ENCODE measurements around the gene CENPF.
"Not testable (repeated sequence)": the region's sequence is repeated elsewhere in the genome, so short reads cannot be mapped to it uniquely, and the experiment has no call there.

Gene CENPF

DNA sequence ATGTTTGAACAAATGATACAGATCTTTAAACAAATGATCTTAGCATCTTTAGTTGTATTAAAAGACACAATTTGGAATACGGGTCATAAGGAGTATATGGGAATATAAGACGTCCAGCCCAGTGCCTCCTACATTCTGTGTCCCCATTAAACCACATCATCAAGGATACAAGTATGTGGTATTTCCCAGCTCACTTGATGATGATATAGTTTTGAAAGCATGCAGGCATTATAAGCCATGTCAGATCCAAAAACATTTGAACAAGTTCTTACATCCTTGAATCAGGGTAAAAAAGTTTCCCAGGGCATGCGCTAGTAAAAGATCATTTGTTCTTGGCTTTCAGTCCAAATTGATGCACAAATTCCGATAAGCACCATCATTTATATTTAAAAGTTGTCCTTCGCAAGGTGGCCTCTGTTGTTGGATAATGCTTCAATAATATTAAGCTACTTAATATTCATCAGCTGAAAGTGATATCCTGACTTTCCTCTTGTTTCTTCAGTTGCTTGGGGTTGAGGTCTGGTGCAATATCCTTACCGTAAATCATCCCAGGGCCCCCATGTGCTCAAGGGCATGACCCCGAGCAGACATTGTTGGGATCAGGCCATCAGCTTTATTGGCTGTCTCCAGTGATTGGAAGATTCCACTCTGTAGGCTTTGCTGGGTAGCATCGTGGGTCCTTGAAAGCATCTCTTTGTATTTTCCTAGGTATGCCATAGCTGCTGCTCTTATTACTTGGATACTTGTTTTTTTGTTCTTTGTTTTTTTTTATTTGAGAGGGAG is 61.8 kb downstream of the CENPF start:
- DNase-seq, result no peak

DNA sequence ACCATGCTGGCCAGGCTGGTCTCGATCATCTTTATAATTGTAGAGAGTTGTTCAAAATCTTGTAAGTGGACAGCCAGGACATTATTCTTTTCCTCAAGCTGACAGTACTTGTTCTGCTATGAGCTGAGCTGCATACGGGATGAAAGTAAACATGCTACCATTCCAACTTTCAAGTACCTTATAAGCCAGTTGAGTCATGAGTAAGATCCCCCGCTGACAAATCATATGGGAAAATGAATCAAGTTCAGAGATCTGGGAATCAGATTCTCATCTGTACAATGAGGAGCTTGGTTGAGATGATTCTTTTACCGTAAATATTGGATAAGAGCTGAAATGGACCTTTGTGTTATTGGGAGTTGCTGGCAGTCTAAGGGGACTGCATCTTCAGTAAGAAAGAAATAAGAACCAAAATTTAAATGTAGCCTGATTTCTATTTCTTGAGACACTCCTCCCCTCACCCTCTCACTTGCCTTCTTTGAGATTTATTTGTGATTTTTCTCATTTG is 62.7 kb downstream of the CENPF start:
- no peak for DNase-seq

DNA sequence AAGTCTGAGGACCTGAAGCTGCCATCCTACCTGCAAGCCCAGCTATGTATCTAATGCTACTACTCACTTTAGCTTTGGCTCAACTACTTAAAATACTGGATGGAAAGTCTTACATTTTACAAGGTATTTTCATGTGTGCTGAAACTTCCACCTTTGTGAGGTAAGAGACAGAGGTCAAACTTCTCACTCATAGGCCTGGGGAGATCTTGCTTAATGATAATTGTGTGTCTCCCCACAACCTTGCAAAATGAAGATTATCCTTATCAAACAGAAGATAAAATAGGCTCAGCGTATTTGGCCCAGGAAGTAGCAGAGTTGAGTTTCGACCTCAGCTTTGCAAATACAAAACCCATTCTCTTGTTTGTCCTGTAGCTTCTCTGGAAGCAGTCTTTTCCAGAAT is 63.7 kb downstream of the CENPF start:
- no peak for DNase-seq

DNA sequence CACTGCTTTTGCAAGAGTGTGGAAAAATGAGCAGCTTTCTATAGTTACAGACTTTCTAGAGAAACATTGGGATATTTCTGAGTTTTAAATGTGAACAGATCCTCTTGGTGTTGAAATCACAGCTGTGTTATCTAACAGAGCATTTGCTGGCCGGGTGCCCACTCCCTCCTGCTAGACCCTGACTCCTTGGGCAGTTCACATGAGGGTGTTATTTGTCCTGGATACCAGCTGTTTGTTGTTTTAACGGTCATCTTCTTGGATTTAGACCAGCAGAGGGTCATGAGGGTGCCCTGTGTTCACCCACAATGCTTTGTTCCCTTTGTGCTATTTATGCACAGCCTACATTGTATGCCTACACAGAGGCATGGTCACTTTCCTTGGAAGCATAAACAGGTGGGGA is 67.1 kb downstream of the CENPF start:
- no peak for DNase-seq

DNA sequence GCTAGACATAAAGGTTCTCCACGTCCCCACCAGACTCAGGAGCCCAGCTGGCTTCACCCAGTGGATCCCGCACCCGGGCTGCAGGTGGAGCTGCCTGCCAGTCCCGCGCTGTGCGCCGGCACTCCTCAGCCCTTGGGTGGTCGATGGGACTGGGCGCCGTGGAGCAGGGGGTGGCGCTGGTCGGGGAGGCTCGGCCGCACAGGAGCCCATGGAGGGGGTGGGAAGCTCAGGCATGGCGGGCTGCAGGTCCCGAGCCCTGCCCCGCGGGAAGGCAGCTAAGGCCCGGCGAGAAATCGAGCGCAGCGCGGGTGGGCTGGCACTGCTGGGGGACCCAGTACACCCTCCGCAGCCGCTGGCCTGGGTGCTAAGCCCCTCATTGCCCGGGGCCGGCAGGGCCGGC is 70.0 kb downstream of the CENPF start:
- not testable (repeated sequence) for DNase-seq

DNA sequence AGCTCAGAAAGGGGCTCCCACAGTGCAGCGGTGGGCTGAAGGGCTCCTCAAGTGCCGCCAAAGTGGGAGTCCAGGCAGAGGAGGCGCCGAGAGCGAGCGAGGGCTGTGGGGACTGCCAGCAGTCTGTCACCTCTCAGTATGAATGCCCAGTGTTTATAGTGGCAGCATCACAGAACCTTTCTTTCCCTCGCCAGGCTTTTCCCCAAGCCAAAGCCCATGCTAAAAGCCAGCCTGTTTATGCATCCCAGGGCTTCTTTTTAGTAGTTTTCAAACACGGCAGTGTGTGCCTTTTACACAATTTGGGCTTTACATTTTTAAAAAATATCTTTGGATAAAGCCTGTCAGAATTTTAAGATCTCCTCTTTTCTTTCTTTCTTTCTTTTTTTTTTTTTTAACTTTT is 70.6 kb downstream of the CENPF start:
- no peak for DNase-seq

- not testable (repeated sequence) for DNase-seq
Measured at GRCh38 chr1:214675524-214675923, 72.5 kb downstream of the CENPF start.

DNA sequence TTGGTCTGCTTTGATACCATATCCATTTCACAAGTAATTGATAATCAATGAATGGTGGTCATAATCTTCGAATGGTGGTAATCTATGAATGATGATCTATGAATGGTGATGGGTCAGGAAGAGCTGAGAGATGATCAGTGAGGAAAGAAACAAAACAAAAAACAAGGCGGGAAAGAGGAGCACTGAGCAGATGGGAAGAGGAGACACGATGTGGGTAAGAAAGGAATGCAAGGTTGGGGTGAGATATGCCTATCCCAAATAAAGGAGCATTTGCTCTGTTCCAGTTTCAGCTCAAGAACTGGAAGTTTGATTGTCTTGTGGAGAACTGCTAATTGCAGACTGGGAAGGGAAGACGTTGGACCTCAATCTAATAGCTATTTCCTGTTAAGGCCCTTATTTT is 73.8 kb downstream of the CENPF start:
- DNase-seq, result no peak

- DNase-seq, result no peak
Measured at GRCh38 chr1:214677945-214678344, 75.0 kb downstream of the CENPF start.

- DNase-seq, result no peak
Measured at GRCh38 chr1:214678386-214678785, 75.4 kb downstream of the CENPF start.

- no peak for DNase-seq
Measured at GRCh38 chr1:214683621-214684020, 80.6 kb downstream of the CENPF start.

- DNase-seq, result no peak
Measured at GRCh38 chr1:214685906-214686305, 82.9 kb downstream of the CENPF start.

- no peak for DNase-seq
Measured at GRCh38 chr1:214686497-214686896, 83.5 kb downstream of the CENPF start.

DNA sequence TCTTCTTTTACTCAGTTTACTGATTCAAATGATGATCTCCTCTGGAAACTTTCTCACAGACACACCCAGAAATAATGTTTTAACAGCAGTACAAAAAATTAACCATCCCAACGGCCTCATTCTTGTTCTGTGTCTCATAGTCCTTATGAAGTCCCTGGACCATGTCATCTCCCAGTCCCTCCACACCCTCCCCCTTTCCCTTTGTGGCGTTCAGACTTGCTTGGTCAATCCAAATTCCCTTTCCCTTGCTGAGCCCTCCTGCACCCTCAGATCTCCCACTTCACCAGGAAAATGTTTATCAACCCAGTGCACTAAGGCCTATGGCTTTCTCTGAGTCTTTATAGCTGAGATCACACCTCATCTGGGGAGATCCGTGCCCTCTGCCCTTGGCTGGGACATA is 85.9 kb downstream of the CENPF start:
- no peak for DNase-seq

- DNase-seq, result no peak
Measured at GRCh38 chr1:214694769-214695168, 91.8 kb downstream of the CENPF start.

DNA sequence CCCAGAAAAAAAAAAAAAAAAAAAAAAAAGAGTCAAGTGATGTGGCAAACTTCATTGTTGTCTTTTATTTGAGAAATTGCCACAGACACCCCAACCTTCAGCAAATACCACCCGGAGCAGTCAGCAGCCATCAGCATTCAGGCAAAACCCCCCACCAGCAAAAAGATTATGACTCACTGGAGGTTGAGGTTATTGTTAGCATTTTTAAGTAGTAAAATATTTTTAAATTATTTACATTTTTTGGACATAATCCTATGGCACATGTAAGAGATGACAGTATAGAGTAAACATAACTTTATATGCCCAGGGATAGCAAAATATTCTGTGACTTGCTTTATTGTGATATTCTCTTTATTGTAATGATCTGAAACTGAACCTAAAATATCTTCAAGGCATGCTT is 95.6 kb downstream of the CENPF start:
- no peak for DNase-seq

DNA sequence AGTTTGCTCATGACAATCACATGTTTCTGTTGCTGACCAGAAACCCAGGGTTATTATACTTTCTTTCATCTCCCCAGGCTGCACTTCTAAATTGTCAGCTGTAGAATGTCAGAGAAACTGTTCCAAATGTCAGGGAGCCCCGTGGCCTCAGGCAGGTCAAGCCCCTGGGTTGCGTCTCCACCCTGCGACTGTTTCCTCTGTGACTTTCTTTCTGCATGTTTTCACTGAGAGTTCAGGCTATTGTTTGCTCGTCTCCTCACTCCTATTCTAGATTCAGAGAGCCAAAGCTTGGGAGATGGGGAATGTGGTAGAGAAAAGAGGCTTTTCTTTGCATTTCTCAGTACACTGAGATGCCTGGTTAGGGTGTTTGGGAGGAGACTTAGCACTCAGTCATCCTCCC is 97.4 kb downstream of the CENPF start:
- no peak for DNase-seq

GRCh38 chr1:214702556-214702955 is 99.6 kb downstream of the CENPF start:
- no peak for DNase-seq

DNA sequence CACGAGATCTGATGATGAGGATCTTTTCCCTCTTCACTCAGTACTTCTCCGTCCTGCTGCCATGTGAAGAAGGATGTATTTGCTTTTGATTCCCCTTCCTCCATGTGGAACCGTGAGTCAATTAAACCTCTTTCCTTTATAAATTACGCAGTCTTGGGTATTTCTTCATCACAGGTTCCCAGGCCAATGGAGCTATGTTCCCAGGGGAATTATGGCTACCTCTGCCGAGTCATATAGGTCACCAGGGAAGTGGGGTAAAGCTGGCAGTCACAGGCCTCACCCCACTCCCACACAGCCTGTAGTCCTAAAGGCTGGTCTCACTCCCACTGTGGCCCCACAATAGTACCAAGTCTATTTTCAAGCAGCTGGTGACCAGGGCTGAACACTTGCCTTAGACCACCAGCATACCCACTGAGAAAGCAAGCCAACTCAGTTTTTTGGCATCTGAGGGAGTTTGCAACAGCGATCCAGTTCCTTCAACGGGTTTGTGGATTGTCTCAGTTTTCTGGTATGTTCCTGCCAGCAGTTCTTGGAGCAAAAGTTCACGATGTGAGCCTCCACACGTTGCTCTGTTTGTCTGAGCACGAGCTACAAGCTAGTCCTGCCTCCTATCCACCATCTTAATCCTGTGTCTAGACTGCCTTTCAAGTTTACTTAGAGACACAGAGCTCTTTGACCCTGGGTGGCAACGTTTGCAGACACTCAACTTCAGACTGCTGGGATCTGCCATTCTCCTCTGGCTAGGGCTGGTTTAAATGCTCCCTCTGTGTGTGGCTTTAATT is 104.5 kb downstream of the CENPF start:
- DNase-seq, result no peak

DNA sequence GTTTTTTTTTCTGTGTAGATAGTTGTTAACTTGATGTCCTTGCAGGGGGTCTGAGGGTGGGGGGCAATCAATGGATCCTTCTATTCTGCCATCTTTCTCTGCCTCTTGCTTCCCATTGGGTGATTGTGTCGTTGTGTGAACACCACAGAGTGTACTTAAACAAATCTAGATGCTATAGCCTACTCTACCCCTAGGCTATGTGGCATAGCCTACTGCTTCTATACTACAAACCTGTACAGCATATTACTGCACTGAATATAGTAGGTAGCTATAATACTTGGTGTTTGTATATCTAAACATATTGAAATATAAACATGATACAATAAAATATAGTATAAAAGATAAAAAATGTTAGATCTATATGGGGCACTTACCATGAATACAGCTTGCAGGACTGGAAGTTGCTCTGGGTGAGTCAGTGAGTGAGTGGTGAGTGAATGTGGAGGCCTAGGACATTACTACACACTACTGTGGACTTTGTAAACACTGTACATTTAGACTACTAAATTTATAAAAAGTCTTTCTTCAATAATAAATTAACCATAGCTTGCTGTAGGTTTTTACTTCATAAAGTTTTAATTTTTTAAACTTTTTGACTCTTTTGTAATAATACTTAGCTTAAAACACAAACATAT is 105.4 kb downstream of the CENPF start:
- DNase-seq, result no peak

- no peak for DNase-seq
Measured at GRCh38 chr1:214709241-214709640, 106.2 kb downstream of the CENPF start.

- DNase-seq, result no peak
Measured at GRCh38 chr1:214712737-214713136, 109.7 kb downstream of the CENPF start.

Data from NCI-H1436 treated with DMSO at 0.1 percent for 48 hours (cell line).